ENCODE measurements around the gene NXT1. TPM values are rescaled to one million over a fixed set of nuclear protein-coding genes. Genes with fewer than 3 reads are reported as not detected.

The NXT1 gene
- total RNA-seq, 3 donors from 2014 or later = 9.9 to 12.9 (median 10.6) TPM

DNA sequence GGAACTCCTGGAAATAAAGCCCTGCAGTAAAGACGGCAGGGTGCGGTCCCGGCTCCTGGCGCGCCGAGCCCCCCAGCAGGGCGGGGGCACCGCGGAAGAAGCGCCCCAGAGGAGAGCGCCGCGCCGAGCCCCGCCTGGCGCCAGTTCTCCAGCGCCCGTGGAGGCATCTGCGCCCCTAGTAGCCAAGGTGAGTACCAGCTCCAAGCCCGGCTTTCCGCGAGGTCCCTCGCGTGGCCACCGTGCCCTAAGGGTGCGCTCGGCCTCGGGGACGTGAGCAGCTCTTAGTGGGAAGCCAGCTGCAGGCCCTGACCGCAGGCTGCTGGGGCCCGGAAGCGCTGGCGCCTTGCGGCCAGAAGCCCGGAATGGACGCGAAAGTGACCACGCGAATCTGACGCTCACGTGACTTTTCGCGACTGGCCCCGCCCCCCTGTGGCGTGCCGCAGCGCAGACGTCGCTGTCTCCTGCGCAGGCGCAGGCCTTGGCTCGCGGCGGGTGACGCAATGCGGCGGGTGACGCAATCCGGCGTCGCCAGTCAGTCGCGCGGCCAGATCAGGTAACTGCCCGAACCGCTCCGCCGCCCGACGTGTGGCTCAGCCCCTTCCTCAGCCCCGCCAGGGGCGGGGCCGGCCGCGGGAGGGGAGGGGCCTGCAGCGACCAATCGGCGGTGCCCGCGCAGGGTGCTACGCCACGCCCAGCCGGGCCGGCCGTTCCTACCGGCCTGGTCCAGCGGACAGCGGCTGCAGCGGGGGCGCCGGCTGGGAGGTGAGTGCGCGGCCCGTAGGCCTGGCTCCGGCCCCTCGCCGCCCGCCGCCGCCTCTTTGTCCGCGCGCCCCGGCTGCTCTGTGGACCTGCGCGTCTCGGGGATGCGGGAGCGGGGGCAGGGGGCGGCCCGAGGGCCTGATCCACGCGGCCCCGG, 11.1 kb downstream of the NXT1 start, which contains the start of gene GZF1:
TSS of gene GZF1 (plus strand) at position 707 of the 916 bp plus-strand sequence. CDS start 2,202 bp downstream, outside the sequence.
- peaks cover 42% of the 10 kb centered on the region for H3K4me1 ChIP-seq (ENCODE audit: low read depth)

GRCh38 chr20:23362392-23363256, 12.0 kb downstream of the NXT1 start:
- intact Hi-C loops (cut with DNase I, micrococcal nuclease) = no loop called here
- peak overlapping the region; percentile 91 for H3K4me3 ChIP-seq
- H3K36me3 ChIP-seq (ENCODE audit: low read depth) = no peaks in the 10 kb centered on the region
- DNase-seq (peak in 1 of 3 donors; percentile 50), ATAC-seq (no peak)
- H3K9me3 ChIP-seq = no peaks in the 10 kb centered on the region
- H3K4me1 ChIP-seq (ENCODE audit: low read depth) = peaks cover 36% of the 10 kb centered on the region
- no peak for TF ChIP-seq CTCF (IDR thresholded peaks at IDR 0.05)

More for the DNA sequence above, 11.1 kb downstream of the NXT1 start, which contains the start of gene GZF1:
- peak; percentile 86 for ATAC-seq
- Histone ChIP-seq H3K36me3 (ENCODE audit: low read depth) (no peaks in the 10 kb centered on the region), H3K4me3 (peak within 1 kb of the TSS; percentile 91), H3K9me3 (no peaks in the 10 kb centered on the region)
- DNase-seq = peak; percentile 97 to 100 (median 99)
- TF ChIP-seq CTCF (IDR thresholded peaks at IDR 0.05) = peak; percentile 18
- intact Hi-C loops (cut with DNase I, micrococcal nuclease) = no loop called here

DNA sequence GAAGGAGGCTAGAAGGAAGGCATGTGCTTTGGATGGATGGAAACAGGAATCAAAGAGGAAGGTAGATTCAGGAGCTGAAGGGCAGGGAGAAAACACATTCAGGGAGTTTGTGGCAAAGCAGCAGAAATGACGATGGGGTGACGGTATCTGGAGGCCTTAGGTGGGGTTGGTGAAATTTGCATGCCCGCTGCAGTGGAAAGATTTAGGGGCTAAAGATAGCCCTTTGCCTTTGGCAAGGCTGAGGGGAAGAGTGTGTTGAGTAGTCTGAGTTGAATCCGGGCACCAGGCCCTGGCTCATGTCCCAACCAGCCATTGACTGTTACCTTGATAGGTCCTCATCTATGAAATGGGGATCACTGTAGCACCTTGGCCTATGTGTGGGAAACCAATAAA, 12.7 kb downstream of the NXT1 start:
- no peak for ATAC-seq
- DNase-seq = no peak
- intact Hi-C loops (cut with DNase I, micrococcal nuclease) = no loop called here

GRCh38 chr20:23365390-23366165, 15.0 kb downstream of the NXT1 start:
- no peak overlapping the region for H3K4me3 ChIP-seq
- H3K4me1 ChIP-seq (ENCODE audit: low read depth) = peaks cover 23% of the 10 kb centered on the region
- intact Hi-C loops (cut with DNase I, micrococcal nuclease) = no loop called here
- DNase-seq (no peak), ATAC-seq (no peak)
- no peaks in the 10 kb centered on the region for H3K9me3 ChIP-seq
- H3K36me3 ChIP-seq (ENCODE audit: low read depth) = peaks cover 4% of the 10 kb centered on the region
- TF ChIP-seq CTCF (IDR thresholded peaks at IDR 0.05) = no peak

More for the DNA sequence above, 12.7 kb downstream of the NXT1 start:
- H3K9me3 ChIP-seq = no peaks in the 10 kb centered on the region
- H3K4me1 ChIP-seq (ENCODE audit: low read depth) = peaks cover 36% of the 10 kb centered on the region
- no peak overlapping the region for H3K4me3 ChIP-seq
- no peak for TF ChIP-seq CTCF (IDR thresholded peaks at IDR 0.05)
- H3K36me3 ChIP-seq (ENCODE audit: low read depth) = no peaks in the 10 kb centered on the region

DNA sequence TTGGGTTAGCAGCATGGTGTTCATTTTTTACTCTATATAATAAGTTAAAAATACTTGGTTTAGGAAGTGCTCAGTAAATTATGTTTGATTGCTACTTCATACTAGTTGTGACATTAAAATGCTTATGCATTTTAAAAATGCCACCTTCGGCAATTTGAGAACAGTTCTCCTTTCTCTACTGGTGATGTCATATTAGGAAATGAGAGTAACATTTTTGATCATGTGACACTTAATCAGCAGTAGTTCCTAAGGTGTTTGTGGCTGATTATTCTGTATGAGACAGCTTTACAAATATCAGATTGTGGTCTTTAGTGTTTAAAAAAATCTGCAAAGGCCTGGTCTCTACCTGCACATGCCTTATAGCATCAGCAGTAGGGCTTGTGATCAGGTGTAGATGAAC, 15.8 kb downstream of the NXT1 start:
- no peaks in the 10 kb centered on the region for H3K9me3 ChIP-seq
- intact Hi-C loops (cut with DNase I, micrococcal nuclease) = no loop called here
- DNase-seq = no peak

More for the DNA sequence above, 15.8 kb downstream of the NXT1 start:
- H3K36me3 ChIP-seq (ENCODE audit: low read depth) = peaks cover 4% of the 10 kb centered on the region
- H3K4me3 ChIP-seq = no peak overlapping the region
- H3K4me1 ChIP-seq (ENCODE audit: low read depth) = peaks cover 17% of the 10 kb centered on the region
- TF ChIP-seq CTCF (IDR thresholded peaks at IDR 0.05) = no peak
- ATAC-seq = no peak

Data from mucosa of descending colon (tissue), 3 donors.